ENCODE results near the gene KRT34. TPM values are rescaled to one million over a fixed set of nuclear protein-coding genes. Genes with fewer than 3 reads are reported as not detected.

Gene KRT34
- total RNA-seq, 1 experiment from 2014 or later, result not detected

DNA sequence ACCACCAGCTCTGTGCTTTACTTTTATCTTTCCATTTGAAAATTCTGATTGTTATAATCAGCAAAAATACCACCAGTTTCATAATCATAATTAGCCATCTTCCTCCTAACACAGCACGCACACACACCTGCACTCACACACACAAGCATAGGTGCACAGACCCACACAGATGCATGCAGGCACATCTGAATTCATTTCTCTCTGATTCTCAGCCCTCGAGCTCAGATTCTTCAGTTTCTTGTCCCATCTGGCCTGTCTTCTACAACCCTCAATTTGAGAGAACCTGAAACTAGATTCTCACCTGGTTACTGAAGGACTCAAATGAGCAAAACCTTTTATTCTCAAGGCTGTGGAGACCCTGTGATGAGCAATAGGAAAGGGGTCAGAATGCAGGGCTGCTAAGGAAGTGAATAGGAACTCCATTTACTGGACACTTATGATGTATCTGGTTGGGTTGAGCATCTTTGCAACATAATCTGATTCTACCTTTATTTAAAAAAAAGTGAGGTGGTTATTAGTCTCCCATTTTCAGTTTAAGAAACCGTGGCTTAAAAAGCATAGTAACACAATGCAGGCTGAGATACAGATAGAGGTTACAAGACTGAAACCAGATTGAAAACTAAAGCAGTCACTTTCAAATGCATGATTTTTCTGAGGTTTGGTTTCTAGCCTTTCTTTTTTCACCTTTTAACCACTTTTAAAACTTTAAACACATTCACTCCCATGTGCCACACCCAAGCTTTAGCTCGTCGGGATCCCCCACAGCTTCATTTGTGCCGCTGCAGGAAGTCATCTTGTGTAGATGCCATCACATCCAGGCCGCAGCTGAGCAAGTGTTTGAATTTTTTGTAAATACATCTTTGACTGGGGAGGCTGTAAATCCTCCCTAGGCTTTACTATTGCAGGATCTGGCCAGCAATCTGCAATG is 40.9 kb downstream of the KRT34 start:
- intact Hi-C loops (cut with micrococcal nuclease), result no loop called here
- Histone ChIP-seq H3K27ac (ENCODE audit: low read depth, low read length) (no peak overlapping the region), H3K27me3 (ENCODE audit: insufficient read depth, low read length) (no peaks in the 10 kb centered on the region), H4K20me1 (ENCODE audit: insufficient read depth) (no peaks in the 10 kb centered on the region), H2AFZ (ENCODE audit: low read depth, low read length, poor library complexity, severe bottlenecking) (no peak overlapping the region), H3K4me2 (ENCODE audit: low read length) (no peak overlapping the region), H3K4me3 (replicated peaks in 1 of 2; ENCODE audit: low read depth in 1 of 2, low read length in 2 of 2) (no peak overlapping the region), H3K9ac (ENCODE audit: low read length) (no peak overlapping the region), H3K9me3 (ENCODE audit: control insufficient read depth in 1 of 2, insufficient read depth in 1 of 2, low read depth in 1 of 2, low read length in 2 of 2) (peaks cover 3 to 9% of the 10 kb centered on the region in 2 experiments; a peak in 1 of 4 replicates), H3K36me3 (ENCODE audit: control insufficient read depth in 1 of 2, insufficient read depth in 2 of 2, low read length in 2 of 2) (no peaks in the 10 kb centered on the region), H3K4me1 (ENCODE audit: control insufficient read depth in 1 of 2, insufficient read depth in 2 of 2, low read length in 2 of 2) (no peaks in the 10 kb centered on the region), H3K79me2 (ENCODE audit: insufficient read depth, low read length) (no peaks in the 10 kb centered on the region), H3K9me2 (ENCODE audit: insufficient read depth) (no peaks in the 10 kb centered on the region)
- POLR2A ChIA-PET, result no interaction called here
- TF ChIP-seq POLR2A (IDR thresholded peaks at IDR 0.05; ENCODE audit: borderline replicate concordance, extremely low read depth, insufficient read depth, insufficient read length) (no peak), POLR2AphosphoS5 (IDR thresholded peaks at IDR 0.05; ENCODE audit: low read depth, low read length) (no peak), EZH2 (IDR thresholded peaks at IDR 0.05) (no peak), FOSL1 (IDR thresholded peaks at IDR 0.05; ENCODE audit: low read depth) (no peak), JUND (IDR thresholded peaks at IDR 0.05) (no peak), ELF1 (IDR thresholded peaks at IDR 0.05; ENCODE audit: borderline replicate concordance, low read depth) (no peak), SIN3A (IDR thresholded peaks at IDR 0.05; ENCODE audit: low read depth) (no peak), ZNF274 (IDR thresholded peaks at IDR 0.05; ENCODE audit: low read depth, low read length) (no peak), SP1 (IDR thresholded peaks at IDR 0.05; ENCODE audit: low read depth) (no peak), CEBPB (IDR thresholded peaks at IDR 0.05; ENCODE audit: low read depth) (no peak), TCF7L2 (IDR thresholded peaks at IDR 0.05; ENCODE audit: borderline replicate concordance, extremely low read depth, insufficient read depth, insufficient read length) (no peak), EGR1 (IDR thresholded peaks at IDR 0.05; ENCODE audit: low read depth) (no peak), ZFX (IDR thresholded peaks at IDR 0.05) (no peak)
- TF ChIP-seq, protein P1, sequence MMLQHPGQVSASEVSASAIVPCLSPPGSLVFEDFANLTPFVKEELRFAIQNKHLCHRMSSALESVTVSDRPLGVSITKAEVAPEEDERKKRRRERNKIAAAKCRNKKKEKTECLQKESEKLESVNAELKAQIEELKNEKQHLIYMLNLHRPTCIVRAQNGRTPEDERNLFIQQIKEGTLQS (IDR thresholded peaks at IDR 0.05), result no peak
- TF ChIP-seq, protein P2, sequence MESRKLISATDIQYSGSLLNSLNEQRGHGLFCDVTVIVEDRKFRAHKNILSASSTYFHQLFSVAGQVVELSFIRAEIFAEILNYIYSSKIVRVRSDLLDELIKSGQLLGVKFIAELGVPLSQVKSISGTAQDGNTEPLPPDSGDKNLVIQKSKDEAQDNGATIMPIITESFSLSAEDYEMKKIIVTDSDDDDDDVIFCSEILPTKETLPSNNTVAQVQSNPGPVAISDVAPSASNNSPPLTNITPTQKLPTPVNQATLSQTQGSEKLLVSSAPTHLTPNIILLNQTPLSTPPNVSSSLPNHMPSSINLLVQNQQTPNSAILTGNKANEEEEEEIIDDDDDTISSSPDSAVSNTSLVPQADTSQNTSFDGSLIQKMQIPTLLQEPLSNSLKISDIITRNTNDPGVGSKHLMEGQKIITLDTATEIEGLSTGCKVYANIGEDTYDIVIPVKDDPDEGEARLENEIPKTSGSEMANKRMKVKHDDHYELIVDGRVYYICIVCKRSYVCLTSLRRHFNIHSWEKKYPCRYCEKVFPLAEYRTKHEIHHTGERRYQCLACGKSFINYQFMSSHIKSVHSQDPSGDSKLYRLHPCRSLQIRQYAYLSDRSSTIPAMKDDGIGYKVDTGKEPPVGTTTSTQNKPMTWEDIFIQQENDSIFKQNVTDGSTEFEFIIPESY (IDR thresholded peaks at IDR 0.05; ENCODE audit: extremely low read depth, insufficient replicate concordance, low read length), result no peak
- TF ChIP-seq, protein P3, sequence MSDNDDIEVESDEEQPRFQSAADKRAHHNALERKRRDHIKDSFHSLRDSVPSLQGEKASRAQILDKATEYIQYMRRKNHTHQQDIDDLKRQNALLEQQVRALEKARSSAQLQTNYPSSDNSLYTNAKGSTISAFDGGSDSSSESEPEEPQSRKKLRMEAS (IDR thresholded peaks at IDR 0.05), result no peak
- TF ChIP-seq, protein P4, sequence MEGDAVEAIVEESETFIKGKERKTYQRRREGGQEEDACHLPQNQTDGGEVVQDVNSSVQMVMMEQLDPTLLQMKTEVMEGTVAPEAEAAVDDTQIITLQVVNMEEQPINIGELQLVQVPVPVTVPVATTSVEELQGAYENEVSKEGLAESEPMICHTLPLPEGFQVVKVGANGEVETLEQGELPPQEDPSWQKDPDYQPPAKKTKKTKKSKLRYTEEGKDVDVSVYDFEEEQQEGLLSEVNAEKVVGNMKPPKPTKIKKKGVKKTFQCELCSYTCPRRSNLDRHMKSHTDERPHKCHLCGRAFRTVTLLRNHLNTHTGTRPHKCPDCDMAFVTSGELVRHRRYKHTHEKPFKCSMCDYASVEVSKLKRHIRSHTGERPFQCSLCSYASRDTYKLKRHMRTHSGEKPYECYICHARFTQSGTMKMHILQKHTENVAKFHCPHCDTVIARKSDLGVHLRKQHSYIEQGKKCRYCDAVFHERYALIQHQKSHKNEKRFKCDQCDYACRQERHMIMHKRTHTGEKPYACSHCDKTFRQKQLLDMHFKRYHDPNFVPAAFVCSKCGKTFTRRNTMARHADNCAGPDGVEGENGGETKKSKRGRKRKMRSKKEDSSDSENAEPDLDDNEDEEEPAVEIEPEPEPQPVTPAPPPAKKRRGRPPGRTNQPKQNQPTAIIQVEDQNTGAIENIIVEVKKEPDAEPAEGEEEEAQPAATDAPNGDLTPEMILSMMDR (IDR thresholded peaks at IDR 0.05 in 2 of 3, conservative IDR thresholded peaks at IDR 0.05 in 1 of 3; ENCODE audit: borderline replicate concordance in 1 of 3, insufficient read depth in 1 of 3, low read depth in 2 of 3, low read length in 2 of 3), result no peak
- RAD21 ChIA-PET (ENCODE audit: low non-redundant PET in 1 of 2, low total read pairs in 2 of 2, uncharacterized antibody in 2 of 2, unreplicated experiment in 2 of 2), result no interaction called here
- ATAC-seq (no peak), DNase-seq (ENCODE audit: low read depth, low spot score) (no peak)
- CTCF ChIA-PET, result interaction anchor here (1.1 kb wide), 1 partner anchor 12 kb away, joined by 3 read pairs; no protein-coding TSS in a partner anchor
- BruUV-seq (replicated peaks), result no TSS peak

Measured in HCT116 (cell line).